Brain microvascular endothelial cell (primary cell): ENCODE measurements around the gene ZBTB44.

ENCODE experiments used
- DNase-seq: peaks from one replicate; pipeline ENCODE4 v3.0.0-alpha.2; 2020
- H3K27ac ChIP-seq: fragments of 250-450 bp; sonication (Bioruptor Pico); 2 replicates; pipeline ENCODE4 v1.5.1; 2020; ENCODE audit warnings: mild to moderate bottlenecking, moderate library complexity
- H3K27me3 ChIP-seq: fragments of 250-450 bp; sonication (Bioruptor Pico); replicated peaks from 2 replicates; pipeline ENCODE4 v1.5.1; 2020; ENCODE audit warnings: mild to moderate bottlenecking
- H3K36me3 ChIP-seq: fragments of 250-450 bp; sonication (Bioruptor Pico); replicated peaks from 2 replicates; pipeline ENCODE4 v1.5.1; 2020; ENCODE audit warnings: mild to moderate bottlenecking
- H3K4me3 ChIP-seq: 2 replicates; pipeline ENCODE4 v1.5.1; 2011; ENCODE audit warnings: low read depth, mild to moderate bottlenecking, control low read depth, low read length, moderate library complexity
- in situ Hi-C: cut with HindIII; loops from 2 replicates; pipeline ENCODE4 v1.10.0; 2017; ENCODE audit warnings: low sequenced_read_pairs, low pct_ligation_motif_present
- TF ChIP-seq, protein P1 (sequence below): IDR thresholded peaks from 2 replicates; pipeline ENCODE4 v1.5.1; 2011; ENCODE audit warnings: low read depth, mild to moderate bottlenecking, moderate library complexity, low read length, control low read depth, inconsistent platforms; ENCODE audit errors: missing control alignments

Gene ZBTB44

DNA sequence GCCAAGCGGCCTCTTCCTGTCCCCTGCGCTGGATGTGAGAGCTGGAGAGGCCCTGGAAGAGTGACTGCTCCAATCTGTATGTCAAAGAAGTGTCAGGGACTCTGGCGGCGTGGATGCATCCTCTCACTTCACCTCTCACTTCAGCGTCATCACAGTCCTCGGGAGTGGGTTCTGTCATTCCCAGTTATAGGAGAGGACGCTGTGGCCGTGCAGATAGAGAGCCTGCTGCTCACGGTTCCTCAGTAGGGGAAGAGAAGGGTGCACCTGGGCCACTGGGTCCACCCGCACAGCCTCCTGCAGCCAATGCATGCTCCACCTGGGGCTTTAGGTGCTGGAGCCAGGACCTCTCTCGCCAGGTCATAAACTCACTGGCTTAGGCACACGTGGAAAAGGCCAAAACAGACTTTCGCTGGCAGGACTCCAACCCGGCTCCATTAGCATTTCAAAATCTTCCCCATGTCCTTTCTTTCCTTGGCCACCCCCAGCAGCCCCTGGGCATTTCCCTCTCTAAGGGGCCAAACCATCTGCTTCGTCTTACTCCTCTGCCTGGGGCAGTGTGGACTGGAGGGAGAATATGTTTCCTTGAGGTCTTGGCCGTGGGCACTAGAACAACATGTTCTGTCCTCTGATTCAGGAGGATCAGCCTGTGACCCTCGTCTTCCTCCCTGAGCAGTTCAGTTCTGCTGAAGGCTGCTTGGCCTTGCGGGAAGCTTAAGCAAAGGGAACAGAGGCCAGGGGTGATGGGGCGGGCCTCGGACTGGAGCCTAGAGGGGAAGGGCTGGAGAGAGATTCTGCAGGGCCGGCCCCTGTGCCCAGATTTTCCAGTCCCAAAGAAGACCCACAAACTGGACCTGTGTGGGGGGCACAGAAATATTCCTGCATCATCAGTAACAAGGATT lies 97.3 kb downstream of the ZBTB44 start:
- Histone ChIP-seq H3K27ac (no peak overlapping the region), H3K36me3 (no peaks in the 10 kb centered on the region), H3K27me3 (peaks cover 28% of the 10 kb centered on the region), H3K4me3 (no peak overlapping the region)
- DNase-seq = no peak
- in situ Hi-C loops = loop anchor here (25.0 kb wide), 1 partner anchor 170 kb away; no protein-coding TSS in a partner anchor
- TF ChIP-seq, protein P1, sequence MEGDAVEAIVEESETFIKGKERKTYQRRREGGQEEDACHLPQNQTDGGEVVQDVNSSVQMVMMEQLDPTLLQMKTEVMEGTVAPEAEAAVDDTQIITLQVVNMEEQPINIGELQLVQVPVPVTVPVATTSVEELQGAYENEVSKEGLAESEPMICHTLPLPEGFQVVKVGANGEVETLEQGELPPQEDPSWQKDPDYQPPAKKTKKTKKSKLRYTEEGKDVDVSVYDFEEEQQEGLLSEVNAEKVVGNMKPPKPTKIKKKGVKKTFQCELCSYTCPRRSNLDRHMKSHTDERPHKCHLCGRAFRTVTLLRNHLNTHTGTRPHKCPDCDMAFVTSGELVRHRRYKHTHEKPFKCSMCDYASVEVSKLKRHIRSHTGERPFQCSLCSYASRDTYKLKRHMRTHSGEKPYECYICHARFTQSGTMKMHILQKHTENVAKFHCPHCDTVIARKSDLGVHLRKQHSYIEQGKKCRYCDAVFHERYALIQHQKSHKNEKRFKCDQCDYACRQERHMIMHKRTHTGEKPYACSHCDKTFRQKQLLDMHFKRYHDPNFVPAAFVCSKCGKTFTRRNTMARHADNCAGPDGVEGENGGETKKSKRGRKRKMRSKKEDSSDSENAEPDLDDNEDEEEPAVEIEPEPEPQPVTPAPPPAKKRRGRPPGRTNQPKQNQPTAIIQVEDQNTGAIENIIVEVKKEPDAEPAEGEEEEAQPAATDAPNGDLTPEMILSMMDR = no peak

DNA sequence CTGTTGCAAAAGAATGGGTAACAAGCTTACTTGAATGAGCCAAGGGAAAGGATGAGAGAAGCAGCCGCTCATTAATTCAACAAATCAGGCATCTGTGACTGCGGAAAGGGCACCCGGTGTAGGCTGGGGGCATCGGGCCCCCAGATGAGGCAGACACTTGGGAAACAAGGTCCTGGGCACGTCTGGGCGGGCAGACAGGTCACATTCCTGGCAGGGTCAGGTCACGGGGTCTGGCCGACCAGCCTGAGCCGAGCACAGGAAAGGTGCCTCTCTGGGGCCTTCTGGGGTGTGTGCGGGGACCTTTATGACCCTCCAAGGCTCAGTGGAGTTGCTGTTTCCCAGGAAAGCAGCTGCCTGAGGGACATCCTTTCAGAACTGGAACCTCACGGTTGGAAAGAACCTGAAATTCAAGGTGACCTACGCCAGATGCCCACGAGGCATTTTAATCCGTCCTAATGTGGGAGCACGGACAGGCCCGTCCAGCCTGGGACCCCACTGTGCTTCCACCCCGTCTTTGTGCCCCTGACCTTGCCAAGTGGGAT lies 98.1 kb downstream of the ZBTB44 start:
- in situ Hi-C loops = loop anchor here (25.0 kb wide), 1 partner anchor 171 kb away; no protein-coding TSS in a partner anchor
- no peak overlapping the region for H3K27ac ChIP-seq
- H3K4me3 ChIP-seq = no peak overlapping the region
- DNase-seq = no peak
- TF ChIP-seq, protein P1 = no peak
- peaks cover 31% of the 10 kb centered on the region for H3K27me3 ChIP-seq
- H3K36me3 ChIP-seq = no peaks in the 10 kb centered on the region

DNA sequence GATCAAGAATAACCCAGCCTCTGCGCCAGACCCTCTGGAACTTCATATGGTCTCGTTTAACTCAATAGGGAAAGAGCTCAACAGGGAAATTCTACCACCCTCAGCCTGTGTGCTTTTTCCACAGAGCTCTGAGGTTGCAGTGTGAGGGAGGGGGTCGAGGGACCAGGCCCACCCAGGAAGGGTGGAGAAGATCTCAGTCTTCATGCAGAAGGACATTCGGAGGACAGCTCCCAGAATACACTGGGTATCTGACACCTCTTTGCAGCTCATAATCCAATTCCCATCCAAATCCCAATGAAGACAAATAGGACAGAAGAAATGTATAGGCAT lies 98.5 kb downstream of the ZBTB44 start:
- in situ Hi-C loops = loop anchor here (25.0 kb wide), 1 partner anchor 171 kb away; no protein-coding TSS in a partner anchor
- TF ChIP-seq, protein P1 = no peak
- Histone ChIP-seq H3K36me3 (no peaks in the 10 kb centered on the region), H3K27me3 (peaks cover 31% of the 10 kb centered on the region), H3K4me3 (no peak overlapping the region), H3K27ac (no peak overlapping the region)
- no peak for DNase-seq

DNA sequence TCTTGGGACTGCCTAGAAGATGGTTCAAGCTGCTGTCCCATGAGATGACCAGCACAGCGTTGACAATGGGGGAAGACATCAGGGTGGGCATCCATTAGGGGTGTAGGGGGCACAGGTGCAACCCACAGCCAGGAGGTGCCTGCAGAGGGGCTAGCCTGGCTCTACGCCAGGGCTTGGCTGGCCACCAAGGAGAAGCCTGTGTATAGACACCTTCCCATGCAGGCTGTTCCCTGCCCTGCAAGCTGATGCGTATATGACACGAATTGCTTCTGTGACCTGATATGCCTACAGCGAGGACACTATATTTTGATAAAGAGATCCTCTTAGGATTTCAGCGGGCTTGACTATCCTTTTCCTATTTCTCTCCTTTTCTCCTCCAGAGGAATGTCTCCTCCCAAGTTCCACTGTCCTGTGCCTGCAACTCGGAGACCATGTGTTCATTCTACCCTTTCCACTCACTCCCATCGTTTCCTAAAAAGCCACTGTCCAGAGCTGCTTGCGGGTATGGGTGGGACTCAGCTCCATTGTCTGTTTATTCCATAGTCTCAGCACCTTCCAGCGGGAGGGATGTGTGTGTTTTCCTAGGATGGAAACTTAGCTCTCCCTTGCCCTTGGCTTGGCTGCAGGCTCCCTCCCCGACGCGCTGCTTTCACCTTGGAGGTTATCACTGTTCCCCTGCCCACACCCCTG lies 99.0 kb downstream of the ZBTB44 start:
- Histone ChIP-seq H3K36me3 (no peaks in the 10 kb centered on the region), H3K4me3 (no peak overlapping the region), H3K27ac (no peak overlapping the region), H3K27me3 (peaks cover 31% of the 10 kb centered on the region)
- DNase-seq = no peak
- TF ChIP-seq, protein P1 = no peak
- in situ Hi-C loops = loop anchor here (25.0 kb wide), 1 partner anchor 172 kb away; no protein-coding TSS in a partner anchor

DNA sequence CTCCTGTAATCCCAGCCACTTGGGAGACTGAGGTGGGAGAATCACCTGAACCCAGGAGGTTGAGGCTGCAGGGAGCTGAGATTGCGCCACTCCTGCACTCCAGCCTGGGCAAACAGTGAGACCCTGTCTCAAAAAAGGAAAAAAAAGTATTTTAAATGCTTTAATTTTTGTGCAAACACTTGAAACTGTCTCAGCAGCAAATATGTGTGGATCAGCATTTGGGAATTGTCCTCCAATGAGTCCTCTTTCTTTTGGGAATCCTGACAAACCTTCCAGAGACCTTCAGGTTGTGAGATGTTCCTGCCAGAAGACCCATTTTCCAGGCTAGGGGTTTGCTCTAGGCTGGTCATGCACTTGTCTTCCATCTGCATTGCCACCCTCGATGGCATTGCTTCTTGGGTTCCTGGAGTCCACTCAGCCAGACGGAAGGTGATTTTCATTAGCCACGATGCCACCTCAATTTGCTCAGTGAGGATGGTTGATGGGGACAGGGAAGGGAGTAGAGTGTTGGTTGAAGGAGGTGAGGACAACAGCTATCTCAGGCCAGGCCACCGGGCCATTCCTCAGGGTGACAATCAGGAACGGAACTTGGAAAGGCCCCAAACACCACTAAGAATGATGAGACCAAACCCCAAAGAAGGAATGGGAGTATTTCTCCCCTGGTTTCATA lies 99.7 kb downstream of the ZBTB44 start:
- Histone ChIP-seq H3K36me3 (no peaks in the 10 kb centered on the region), H3K4me3 (no peak overlapping the region), H3K27me3 (peaks cover 31% of the 10 kb centered on the region), H3K27ac (no peak overlapping the region)
- TF ChIP-seq, protein P1 = no peak
- no peak for DNase-seq
- in situ Hi-C loops = loop anchor here (25.0 kb wide), 1 partner anchor 172 kb away; no protein-coding TSS in a partner anchor
